GM18498 (cell line): ENCODE measurements around the gene TPX2.

Source experiments
- ATAC-seq: cut with Tn5 transposase; IDR thresholded peaks from one replicate; pipeline ENCODE4 v1.9.1; 2021; ENCODE audit warnings: mild to moderate bottlenecking, moderate library complexity; ENCODE audit not compliant: unreplicated experiment

The TPX2 gene

DNA sequence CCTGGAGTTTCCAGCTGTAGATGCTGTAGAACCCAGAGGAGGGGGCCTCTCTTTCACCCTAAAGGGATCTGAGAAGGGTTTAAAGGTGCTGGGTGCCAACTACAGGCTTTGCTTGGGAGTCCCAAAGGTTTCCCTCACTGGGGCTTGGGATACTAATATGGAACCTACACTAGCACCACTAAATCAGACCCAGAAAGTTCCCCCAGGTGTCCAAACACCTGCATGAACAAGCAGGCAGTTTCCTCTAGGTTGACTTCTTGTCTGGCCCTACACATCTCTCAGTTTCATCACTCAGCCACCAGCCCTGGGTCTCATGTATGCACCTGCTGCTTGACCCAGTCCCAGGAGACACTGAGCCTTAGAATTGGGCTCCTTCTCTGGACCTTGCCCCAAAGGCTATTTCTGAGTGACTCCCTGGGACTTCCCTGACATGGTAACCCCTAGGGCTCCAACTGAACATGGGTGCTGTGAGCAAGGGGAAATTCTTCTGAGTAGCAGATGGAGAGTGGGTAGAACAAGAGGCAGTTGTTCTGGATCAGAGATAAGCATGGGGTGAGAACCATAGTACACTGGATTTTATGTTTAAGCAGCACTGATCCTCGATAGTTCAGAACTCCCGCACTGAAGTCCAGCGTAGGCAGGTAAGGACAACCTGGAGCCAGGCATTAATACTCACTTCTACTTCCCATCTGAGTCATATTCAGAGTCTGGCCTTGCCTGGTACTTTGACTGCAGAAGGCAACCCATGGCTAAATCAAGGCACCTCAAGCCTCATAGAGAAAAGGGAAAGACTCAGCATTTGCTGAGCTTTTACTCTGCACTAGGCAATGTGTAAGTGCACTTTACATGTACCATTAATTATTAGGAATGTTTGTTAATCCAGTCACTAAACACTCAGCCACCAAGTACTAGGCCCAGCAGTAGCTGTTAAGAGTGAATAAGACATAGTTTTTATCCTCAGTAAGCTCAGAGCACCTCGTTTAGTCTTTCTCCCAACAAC, 33.2 kb upstream of the TPX2 start:
- peak; percentile 86 for ATAC-seq

- no peak for ATAC-seq
Measured at GRCh38 chr20:31706607-31707257, 32.4 kb upstream of the TPX2 start.

DNA sequence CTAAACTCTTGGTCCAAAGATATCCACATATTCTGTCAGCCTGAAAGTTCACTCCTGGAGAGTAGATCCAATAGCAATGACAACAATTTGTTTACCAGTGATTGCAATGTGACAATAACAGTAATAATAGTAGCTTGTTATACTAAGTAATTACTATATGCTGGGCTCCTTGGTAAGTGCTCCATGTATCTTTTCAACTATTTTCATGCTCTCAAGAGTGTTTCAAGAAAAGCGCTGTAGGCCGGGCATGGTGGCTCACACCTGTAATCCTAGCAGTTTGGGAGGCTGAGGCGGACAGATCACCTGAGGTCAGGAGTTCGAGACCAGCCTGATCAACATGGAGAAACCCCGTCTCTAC, 31.9 kb upstream of the TPX2 start:
- ATAC-seq: no peak

DNA sequence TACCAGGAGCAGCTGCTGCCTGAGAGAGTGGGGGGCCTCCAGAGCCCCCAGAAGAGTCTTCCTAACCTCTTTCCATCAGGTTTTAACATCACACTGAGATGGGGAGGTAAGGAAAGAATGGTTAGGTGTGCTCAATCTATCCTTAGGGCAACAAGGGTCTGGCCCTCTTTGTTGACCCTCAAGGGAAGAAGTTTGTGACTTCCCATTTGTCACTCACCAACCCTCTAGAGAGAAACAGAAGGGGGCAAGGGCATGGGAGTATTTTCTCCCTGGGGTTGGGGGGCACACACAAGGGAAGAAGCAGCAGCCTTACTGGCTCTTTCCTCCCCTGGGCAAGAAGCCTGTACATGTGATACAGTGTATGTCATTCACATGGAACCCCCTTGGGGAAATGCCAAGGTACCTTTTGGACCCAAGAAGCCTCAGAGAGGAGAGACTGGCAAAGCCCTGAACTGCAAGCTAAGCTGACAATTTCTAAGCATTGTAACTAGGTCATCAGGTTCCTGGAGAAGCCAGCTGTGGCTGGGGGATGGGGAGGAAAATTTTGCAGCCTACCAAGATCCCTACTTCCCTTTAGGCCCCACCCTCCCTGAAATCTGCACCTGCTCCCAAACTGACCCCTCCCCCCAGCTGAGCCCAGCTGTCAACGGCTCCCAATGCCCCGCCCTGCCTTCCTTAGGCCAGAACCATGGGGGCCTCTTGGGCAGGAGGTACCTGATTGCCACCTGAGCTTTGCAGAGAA, 30.9 kb upstream of the TPX2 start:
- no peak for ATAC-seq

GRCh38 chr20:31708736-31709534, 30.2 kb upstream of the TPX2 start:
- ATAC-seq: no peak

- ATAC-seq: no peak
Measured at GRCh38 chr20:31709939-31710338, 29.2 kb upstream of the TPX2 start.

GRCh38 chr20:31710423-31711108, 28.5 kb upstream of the TPX2 start:
- no peak for ATAC-seq

DNA sequence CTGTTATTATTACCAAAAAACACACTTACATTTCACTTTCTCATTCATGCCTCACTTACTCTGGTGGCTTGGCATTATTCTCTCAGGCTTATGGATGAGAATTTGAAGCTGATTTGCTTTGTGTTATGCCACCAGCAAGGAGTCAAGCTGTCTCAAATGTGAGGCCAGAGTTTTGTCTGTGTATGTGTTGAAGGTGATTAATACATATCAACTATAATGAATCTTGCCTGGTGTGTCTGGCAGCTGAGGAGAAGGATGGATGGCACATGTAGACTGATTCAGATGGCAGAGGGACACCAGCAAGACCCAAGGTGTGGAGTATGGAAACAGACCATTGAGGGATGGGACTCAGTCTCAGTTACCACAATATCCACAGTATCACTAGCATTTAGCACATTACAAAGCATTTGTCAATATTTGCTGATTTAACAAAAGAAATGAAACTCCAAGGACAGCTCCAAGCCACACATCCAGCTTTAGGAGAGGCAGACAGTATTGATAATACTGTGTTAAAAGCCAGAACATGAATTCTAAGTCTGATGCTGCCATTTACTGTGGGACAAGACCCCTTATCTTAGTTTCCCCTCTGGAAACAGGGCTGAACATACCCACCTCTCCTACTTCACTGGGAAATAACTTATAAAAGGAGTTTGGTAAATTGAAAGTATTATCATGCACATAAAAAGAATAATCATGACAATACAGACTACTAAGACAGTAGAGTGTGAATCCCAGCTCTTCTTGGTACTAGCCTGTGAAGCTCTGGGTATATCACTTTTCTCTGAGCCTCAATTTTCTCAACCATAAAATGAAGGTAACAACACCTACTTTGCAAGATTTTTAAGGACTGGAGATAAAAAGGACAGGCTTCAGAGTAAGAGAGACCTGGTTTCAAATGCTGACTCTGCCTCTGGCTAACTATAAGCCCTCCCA, 27.6 kb upstream of the TPX2 start:
- no peak for ATAC-seq

GRCh38 chr20:31712112-31712553, 27.0 kb upstream of the TPX2 start:
- no peak for ATAC-seq

GRCh38 chr20:31712564-31713311, 26.4 kb upstream of the TPX2 start:
- no peak for ATAC-seq

GRCh38 chr20:31713312-31714273, 25.5 kb upstream of the TPX2 start:
- no peak for ATAC-seq

DNA sequence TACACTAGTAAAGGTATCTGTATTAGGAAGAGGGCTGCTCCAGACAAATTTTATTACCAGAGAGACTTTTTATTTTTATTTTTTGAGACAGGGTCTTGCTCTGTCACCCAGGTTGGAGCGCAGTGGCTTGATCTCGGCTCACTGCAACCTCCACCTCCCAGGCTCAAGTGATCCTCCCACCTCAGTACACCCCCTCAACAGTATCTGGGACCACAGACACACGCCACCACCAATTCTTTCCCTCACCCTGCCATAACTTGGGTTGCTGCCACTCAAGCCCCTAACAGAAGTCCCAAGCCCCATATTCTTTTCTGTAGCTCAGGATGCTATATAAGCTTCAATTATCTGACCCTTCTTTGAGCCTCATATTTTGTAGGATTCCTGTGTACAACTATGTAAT, 23.3 kb upstream of the TPX2 start:
- ATAC-seq: no peak

DNA sequence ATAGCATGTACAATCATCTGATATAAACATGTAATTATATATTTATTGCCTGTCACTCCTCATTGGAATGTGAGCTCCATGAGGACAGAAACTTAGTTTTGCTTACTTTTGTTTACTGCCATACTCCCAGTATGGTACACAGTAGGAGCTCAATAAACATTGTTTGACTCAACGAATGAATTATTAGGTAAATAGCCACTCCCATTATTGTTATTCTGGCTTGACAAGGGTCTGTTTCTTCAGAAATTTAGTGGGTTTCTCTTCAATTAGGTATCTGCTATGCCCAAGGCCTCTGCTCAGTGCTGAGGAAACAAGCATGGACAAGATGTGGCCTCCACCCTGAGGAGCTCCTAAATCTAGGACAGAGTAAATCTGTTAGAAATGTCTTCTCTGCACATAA, 22.7 kb upstream of the TPX2 start:
- no peak for ATAC-seq

DNA sequence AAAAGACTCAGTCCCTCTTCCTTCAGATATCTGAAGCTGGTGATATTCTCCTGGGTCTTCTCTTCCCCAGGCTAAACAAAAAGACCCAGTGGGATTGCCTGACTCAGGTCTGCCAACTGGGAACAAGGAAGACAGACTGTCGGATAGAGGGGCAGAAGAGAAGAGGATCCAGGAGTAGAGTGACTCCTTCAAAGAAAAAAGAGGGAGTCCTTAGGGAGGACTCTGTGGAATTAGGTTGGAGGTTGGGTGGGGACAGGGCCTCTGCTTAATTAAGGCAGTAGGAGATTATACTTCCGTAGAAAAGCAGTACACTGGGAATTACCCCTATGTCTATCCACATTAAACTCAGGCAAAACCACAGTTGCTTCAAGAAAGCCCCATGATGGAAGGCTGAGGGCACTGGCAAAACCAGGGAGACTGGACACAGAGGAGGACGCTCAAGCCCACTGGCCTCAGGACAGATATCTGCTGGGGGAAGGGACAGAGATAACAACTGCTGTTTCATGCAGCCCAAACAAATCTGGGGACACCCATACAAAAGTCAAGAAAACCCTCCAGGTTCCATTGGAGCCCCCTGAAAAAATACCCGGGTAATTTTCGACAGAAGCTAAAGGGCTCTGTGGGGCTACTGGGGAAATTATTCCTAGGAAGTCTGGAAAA, 22.1 kb upstream of the TPX2 start:
- peak; percentile 7 for ATAC-seq

DNA sequence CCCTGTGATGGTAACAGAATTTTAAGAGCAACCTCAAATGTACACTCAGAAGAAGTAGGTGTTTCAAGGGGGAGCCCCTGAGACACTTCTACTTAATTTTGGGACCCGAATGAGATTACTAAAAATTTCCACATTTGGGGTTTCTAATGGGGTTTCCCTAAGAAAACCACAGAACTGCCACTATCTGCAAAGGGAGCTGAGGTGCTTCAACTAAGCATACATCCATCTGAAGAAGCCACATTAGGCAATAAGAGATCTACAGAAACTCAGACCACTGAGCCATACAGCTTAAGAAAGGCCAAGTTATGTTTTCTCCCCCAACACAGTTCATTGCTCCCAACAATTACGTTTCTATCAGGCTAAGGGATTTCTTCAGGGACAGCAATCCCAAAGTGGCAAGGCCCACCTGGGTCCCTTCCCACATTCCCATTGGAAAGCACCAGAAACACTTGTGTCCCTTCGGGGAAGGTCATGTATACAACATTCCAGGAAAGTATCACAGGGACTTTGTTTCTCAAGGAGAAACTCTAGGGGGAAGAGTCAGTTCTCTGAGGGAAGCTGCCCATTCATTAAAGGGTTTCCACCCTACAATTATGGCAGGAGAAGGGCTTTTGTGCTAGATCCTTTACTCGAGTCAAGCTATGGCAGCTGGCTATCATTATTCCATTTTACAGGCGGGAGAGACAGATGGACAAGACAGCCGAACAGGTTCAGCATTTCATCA, 21.4 kb upstream of the TPX2 start:
- ATAC-seq: peak; percentile 45
